GM12865 (cell line): ENCODE data around the gene IAPP.

ENCODE experiments used
- DNase-seq: peaks from one replicate; pipeline ENCODE4 v3.0.0; 2010; ENCODE audit warnings: low read depth
- H3K4me3 ChIP-seq: 2 replicates; pipeline ENCODE4 v1.5.1; 2011; ENCODE audit warnings: mild to moderate bottlenecking, low read depth, low read length, control low read depth
- TF ChIP-seq, protein P1 (sequence below): IDR thresholded peaks from 2 replicates; pipeline ENCODE4 v1.5.1; 2011; ENCODE audit warnings: low read length, control low read depth, low read depth, inconsistent platforms; ENCODE audit not compliant: insufficient read depth; ENCODE audit errors: missing control alignments

Gene IAPP

DNA sequence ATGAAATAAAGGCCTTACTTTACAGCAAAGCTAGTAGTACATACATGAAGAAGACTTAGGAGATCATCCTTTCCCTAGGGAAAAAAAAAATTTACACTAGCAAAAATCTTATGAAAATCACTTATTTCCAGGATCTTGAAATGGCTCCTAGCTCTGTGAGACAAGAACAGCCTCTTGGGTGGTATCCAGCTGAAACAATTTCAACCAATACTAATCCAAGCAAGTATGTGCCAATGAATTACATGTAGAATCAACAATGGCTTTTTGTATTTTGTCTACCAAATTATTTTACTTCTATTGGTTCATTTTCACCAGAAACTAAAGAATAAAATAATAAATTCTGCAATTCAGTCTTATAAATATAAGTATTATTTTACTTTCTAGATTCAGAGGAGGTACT is 35.2 kb upstream of the IAPP start:
- DNase-seq: no peak
- TF ChIP-seq, protein P1, sequence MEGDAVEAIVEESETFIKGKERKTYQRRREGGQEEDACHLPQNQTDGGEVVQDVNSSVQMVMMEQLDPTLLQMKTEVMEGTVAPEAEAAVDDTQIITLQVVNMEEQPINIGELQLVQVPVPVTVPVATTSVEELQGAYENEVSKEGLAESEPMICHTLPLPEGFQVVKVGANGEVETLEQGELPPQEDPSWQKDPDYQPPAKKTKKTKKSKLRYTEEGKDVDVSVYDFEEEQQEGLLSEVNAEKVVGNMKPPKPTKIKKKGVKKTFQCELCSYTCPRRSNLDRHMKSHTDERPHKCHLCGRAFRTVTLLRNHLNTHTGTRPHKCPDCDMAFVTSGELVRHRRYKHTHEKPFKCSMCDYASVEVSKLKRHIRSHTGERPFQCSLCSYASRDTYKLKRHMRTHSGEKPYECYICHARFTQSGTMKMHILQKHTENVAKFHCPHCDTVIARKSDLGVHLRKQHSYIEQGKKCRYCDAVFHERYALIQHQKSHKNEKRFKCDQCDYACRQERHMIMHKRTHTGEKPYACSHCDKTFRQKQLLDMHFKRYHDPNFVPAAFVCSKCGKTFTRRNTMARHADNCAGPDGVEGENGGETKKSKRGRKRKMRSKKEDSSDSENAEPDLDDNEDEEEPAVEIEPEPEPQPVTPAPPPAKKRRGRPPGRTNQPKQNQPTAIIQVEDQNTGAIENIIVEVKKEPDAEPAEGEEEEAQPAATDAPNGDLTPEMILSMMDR: no peak
- H3K4me3 ChIP-seq: no peak overlapping the region

DNA sequence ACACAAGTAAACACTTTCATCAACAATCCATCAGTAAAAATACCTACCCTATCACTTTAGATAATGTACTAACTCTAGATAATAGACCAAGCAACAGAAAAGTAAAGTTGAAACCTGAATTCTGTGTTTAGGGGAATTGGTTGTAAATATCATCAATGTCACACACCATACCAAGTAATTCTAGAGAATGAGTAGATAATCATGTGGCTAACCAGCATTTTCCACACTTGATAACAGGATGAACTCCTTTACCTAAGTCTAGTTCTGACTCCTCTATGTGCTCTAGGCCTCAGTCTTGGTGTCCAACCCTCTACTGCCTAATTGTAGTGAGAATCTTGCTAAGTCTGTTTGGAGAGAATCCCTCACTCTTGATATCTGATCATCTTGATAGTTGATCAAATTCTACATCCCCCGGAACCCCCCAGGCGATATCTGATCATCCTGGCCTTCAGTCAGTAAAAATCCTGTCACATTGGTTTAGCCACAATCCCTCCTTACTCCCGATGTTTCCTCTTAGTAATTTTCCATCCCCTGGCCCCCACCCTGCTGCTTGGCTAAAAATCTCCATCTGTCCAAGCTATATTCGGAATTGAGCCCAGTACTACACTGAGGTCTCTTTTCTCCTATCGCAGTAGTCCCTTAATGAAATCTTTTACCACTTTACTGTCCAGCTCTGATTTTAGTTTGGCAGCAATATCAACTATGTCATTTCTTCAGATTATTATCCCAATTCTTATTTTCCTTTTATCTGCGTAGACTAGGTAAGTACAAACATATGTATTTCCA is 34.5 kb upstream of the IAPP start:
- no peak for DNase-seq
- TF ChIP-seq, protein P1: no peak
- no peak overlapping the region for H3K4me3 ChIP-seq

DNA sequence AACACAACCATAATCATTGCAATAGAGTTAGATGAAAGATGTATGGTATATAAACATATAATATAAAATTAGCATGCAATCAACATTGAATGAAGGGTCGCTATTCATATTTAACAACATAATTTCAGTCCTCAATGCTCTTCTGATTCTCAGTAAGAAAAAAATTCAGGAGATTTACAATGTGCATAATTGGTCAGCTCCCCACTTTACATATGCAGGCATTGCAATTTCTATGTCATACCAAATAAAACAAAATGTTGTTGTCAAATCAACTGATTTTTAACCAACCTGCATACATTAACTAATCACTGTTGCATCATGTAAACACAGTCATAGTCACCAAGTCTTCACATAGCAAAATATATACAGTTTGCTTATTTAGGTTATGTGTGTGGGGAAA is 32.8 kb upstream of the IAPP start:
- no peak for DNase-seq
- H3K4me3 ChIP-seq: no peak overlapping the region

DNA sequence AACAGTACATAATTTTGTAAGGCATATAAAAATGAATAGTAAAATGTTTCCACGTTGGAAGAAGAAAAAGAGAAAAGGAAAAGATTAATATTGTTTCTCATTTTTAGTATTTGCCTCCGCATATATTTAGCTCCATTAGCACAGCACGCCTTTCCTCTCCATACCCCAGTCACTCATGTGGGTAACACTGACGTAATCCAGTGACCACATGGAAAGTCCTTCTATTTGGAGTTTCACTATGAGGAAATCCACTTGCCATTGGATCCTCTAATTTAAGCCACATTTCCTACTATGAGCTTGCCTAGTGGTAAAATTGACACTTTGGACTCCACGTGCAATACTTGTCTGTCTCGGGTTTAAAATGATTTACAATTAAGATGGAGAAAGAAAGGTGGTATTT is 32.3 kb upstream of the IAPP start:
- DNase-seq: no peak
- no peak overlapping the region for H3K4me3 ChIP-seq
- TF ChIP-seq, protein P1: no peak

More for the DNA sequence above, 32.8 kb upstream of the IAPP start:
- TF ChIP-seq, protein P1: no peak

DNA sequence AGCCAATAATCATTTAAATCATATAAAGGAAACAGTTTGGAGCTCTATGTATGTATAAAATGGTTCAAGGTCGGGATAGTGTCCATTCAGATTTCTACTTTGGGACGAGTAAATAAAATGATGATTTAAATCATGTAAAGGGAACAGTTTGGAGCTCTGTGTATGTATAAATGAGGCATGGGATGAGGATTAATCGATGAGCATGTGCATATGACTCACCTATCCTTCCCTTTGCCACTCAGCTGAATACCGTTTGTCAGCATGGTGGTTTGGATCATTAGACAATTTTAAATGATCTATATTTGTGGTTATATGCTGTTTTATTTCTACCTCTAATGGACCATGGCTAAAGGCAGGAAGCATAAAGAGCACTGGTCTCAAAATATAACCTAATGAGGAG is 30.9 kb upstream of the IAPP start:
- no peak overlapping the region for H3K4me3 ChIP-seq
- TF ChIP-seq, protein P1: no peak

DNA sequence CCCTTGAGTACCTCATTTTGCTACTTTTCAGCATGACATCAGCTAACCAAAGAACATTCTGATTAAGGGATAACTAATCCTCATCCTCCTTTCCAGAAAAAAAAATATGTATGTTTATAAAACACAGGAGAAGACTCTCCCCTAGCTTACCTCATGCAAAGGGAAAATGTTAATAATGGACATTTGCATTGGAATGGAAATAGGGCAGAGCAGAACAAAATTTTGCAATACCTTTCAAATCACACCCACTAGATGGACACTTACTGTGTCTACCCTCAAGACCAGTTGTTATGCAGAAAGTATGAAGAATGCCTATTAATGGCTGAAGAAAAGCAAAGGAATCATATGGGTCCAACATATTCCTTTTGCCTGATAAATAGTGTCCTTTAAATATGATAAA is 29.1 kb upstream of the IAPP start:
- no peak for DNase-seq

More for the DNA sequence above, 30.9 kb upstream of the IAPP start:
- no peak for DNase-seq

More for the DNA sequence above, 29.1 kb upstream of the IAPP start:
- TF ChIP-seq, protein P1: no peak
- no peak overlapping the region for H3K4me3 ChIP-seq
